Measurements from ENCODE around the gene PARP15. TPM values are rescaled to one million over a fixed set of nuclear protein-coding genes. Genes with fewer than 3 reads are reported as not detected.
"Not testable (repeated sequence)": the region's sequence is repeated elsewhere in the genome, so short reads cannot be mapped to it uniquely, and the experiment has no call there.

Gene PARP15
- total RNA-seq, 2 donors from 2014 or later: 49.6 to 72.9 TPM

GRCh38 chr3:122642935-122643334 lies 65.5 kb downstream of the PARP15 start:
- H3K27ac Mint-ChIP-seq: peak overlapping the region; percentile 84 to 87
- H3K4me3 Mint-ChIP-seq: peak overlapping the region; percentile 81
- no peak for DNase-seq (ENCODE audit: low spot score)
- H3K9me3 Mint-ChIP-seq: no peaks in the 10 kb centered on the region
- H3K4me1 Mint-ChIP-seq (ENCODE audit: low read depth in 2 of 2): peaks cover 45 to 46% of the 10 kb centered on the region in 2 donors
- ATAC-seq: peak; percentile 95 to 96
- H3K27me3 Mint-ChIP-seq: peaks cover 0 to 5% of the 10 kb centered on the region in 2 donors
- H3K36me3 Mint-ChIP-seq: peaks cover 11% of the 10 kb centered on the region

DNA sequence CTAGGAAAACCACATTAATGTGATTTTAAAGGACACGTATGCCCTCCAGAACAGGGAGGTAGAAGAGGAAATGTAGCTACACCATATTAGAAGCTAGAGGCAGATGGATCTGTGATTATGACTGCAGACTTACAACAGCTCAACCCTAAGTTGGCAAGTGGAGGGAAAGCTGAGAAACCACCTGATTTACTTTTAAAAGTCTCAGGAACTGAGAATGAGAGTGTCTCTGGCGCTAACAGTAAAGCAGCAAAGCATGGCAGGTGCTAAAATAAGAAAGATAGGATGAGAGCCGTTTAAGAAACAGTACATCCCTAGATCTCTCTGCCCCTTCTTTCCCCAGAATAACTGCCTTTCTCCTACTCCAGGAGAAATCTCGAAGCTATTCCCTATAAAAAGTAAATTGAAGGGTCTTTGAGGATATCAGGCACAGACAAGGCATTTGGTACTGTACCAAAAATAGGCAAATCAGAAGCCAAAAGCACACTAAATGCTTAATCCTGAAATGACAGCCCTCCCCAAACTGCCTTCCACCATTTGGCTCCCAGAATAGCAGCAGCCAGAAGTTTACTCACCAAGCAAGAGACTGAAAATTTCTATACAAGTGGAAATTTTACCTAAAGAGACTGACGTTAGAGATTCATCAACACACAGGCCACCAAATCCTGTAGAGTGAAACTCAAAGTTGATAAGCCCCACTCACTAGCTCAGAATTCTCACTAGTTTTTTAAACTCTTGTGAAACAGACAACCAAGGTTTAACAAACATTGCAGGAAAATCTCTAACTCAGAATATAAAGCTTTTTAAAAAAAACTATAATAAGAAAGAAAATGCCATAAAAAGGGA lies 68.9 kb downstream of the PARP15 start:
- Mint-ChIP-seq H3K9me3 (no peaks in the 10 kb centered on the region), H3K4me3 (peak overlapping the region; percentile 9)

DNA sequence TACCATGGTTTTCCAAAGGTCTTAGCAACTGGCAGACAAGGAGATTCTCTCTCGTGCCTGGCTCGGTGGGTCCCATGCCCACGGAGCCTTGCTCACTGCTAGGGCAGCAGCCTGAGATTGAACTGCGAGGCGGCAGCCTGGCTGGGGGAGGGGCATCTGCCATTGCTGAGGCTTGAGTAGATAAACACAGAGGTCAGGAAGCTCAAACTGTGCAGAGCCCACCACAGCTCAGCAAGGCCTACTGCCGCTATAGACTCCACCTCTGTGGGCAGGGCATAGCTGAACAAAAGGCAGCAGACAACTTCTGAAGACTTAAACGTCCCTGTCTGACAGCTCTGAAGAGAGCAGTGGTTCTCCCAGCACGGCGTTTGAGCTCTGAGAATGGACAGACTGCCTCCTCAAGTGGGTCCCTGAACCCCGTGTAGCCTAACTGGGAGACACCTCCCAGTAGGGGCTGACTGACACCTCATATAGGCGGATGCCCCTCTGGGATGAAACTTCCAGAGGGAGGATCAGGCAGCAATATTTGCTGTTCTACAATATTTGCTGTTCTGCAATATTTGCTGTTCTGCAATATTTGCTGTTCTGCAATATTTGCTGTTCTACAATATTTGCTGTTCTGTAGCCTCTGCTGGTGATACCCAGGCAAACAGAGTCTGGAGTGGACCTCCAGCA lies 73.9 kb downstream of the PARP15 start:
- DNase-seq (ENCODE audit: low spot score); H3K36me3 Mint-ChIP-seq; H3K9me3 Mint-ChIP-seq; H3K4me1 Mint-ChIP-seq (ENCODE audit: low read depth in 2 of 2); ATAC-seq; H3K27ac Mint-ChIP-seq; H3K4me3 Mint-ChIP-seq: not testable (repeated sequence)
- H3K27me3 Mint-ChIP-seq: peaks cover 0 to 21% of the 10 kb centered on the region in 2 donors

More for the DNA sequence above, 68.9 kb downstream of the PARP15 start:
- no peak for ATAC-seq
- Mint-ChIP-seq H3K27me3 (peaks cover 0 to 13% of the 10 kb centered on the region in 2 donors), H3K4me1 (ENCODE audit: low read depth in 2 of 2) (peaks cover 33 to 35% of the 10 kb centered on the region in 2 donors), H3K27ac (peak overlapping the region; percentile 9 to 87), H3K36me3 (peaks cover 6% of the 10 kb centered on the region)
- DNase-seq (ENCODE audit: low spot score): no peak

DNA sequence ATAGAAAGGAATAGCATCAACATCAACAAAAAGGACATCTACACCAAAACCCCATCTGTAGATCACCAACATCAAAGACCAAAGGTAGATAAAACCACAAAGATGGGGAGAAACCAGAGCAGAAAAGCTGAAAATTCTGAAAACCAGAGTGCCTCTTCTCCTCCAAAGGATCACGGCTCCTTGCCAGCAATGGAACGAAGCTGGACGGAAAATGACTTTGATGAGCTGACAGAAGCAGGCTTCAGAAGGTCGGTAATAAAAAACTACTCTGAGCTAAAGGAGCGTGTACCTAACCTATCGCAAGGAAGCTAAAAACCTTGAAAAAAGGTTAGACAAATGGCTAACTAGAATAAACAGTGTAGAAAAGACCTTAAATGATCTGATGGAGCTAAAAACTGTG lies 74.5 kb downstream of the PARP15 start:
- H3K9me3 Mint-ChIP-seq; H3K27ac Mint-ChIP-seq; DNase-seq (ENCODE audit: low spot score); H3K4me3 Mint-ChIP-seq; H3K36me3 Mint-ChIP-seq; H3K4me1 Mint-ChIP-seq (ENCODE audit: low read depth in 2 of 2); ATAC-seq: not testable (repeated sequence)
- H3K27me3 Mint-ChIP-seq: peaks cover 0 to 18% of the 10 kb centered on the region in 2 donors

GRCh38 chr3:122658336-122658735 lies 80.9 kb downstream of the PARP15 start:
- DNase-seq (ENCODE audit: low spot score); ATAC-seq; H3K4me3 Mint-ChIP-seq; H3K36me3 Mint-ChIP-seq; H3K27ac Mint-ChIP-seq; H3K9me3 Mint-ChIP-seq: not testable (repeated sequence)
- H3K4me1 Mint-ChIP-seq (ENCODE audit: low read depth in 2 of 2): peaks cover 13 to 20% of the 10 kb centered on the region in 2 donors
- H3K27me3 Mint-ChIP-seq: peaks cover 16 to 36% of the 10 kb centered on the region in 2 donors

DNA sequence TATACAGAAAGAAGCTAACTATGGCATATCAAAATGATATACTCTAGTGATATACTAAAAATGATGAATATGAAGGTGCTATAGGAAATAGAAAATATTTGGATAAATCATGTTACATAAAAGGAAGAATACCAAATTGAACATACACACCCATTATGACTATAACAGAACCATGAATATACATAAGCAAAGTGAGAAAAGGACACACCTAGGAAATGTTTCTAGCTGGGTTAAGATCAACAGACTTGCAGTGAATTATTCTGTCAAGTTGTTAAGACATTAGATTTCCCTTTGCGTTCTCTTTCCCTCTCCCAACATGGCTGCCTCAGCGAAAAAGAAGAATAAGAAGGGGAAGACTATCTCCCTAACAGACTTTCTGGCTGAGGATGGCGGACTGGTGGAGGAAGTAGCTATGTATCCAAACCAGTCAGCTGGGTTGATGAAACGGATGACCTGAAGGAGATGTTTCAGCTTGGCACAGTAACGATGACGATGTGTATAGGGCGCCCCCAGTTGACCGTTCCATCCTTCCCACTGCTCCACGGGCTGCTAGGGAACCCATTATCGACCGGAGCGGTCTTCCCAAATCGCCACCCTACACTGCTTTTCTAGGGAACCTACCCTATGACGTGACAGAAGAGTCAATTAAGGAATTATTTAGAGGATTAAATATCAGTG lies 83.0 kb downstream of the PARP15 start:
- H3K36me3 Mint-ChIP-seq: peaks cover 7% of the 10 kb centered on the region
- H3K4me1 Mint-ChIP-seq (ENCODE audit: low read depth in 2 of 2): peaks cover 13 to 20% of the 10 kb centered on the region in 2 donors
- H3K4me3 Mint-ChIP-seq: peak overlapping the region; percentile 59
- no peak for ATAC-seq
- H3K9me3 Mint-ChIP-seq: no peaks in the 10 kb centered on the region
- DNase-seq (ENCODE audit: low spot score): no peak
- peaks cover 12 to 36% of the 10 kb centered on the region in 2 donors for H3K27me3 Mint-ChIP-seq
- H3K27ac Mint-ChIP-seq: peak overlapping the region; percentile 21 to 71

GRCh38 chr3:122661633-122662032 lies 84.2 kb downstream of the PARP15 start:
- ATAC-seq: peak in 1 of 2 donors; percentile 86
- peak overlapping the region; percentile 59 for H3K4me3 Mint-ChIP-seq

GRCh38 chr3:122662505-122662904 lies 85.1 kb downstream of the PARP15 start:
- no peaks in the 10 kb centered on the region for H3K9me3 Mint-ChIP-seq
- ATAC-seq (no peak), DNase-seq (ENCODE audit: low spot score) (no peak)
- H3K36me3 Mint-ChIP-seq: peaks cover 7% of the 10 kb centered on the region
- H3K4me3 Mint-ChIP-seq: no peak overlapping the region
- no peak overlapping the region for H3K27ac Mint-ChIP-seq
- H3K27me3 Mint-ChIP-seq: peaks cover 12 to 45% of the 10 kb centered on the region in 2 donors
- peaks cover 13 to 20% of the 10 kb centered on the region in 2 donors for H3K4me1 Mint-ChIP-seq (ENCODE audit: low read depth in 2 of 2)

More at GRCh38 chr3:122661633-122662032, 84.2 kb downstream of the PARP15 start:
- Mint-ChIP-seq H3K27ac (peak overlapping the region; percentile 21 to 71), H3K4me1 (ENCODE audit: low read depth in 2 of 2) (peaks cover 13 to 20% of the 10 kb centered on the region in 2 donors), H3K36me3 (peaks cover 7% of the 10 kb centered on the region), H3K27me3 (peaks cover 12 to 45% of the 10 kb centered on the region in 2 donors), H3K9me3 (no peaks in the 10 kb centered on the region)
- no peak for DNase-seq (ENCODE audit: low spot score)

GRCh38 chr3:122665226-122665786 lies 87.9 kb downstream of the PARP15 start:
- H3K27me3 Mint-ChIP-seq: peaks cover 9 to 34% of the 10 kb centered on the region in 2 donors
- ATAC-seq (no peak), DNase-seq (ENCODE audit: low spot score) (no peak)
- no peaks in the 10 kb centered on the region for H3K9me3 Mint-ChIP-seq
- H3K4me1 Mint-ChIP-seq (ENCODE audit: low read depth in 2 of 2): peaks cover 13 to 28% of the 10 kb centered on the region in 2 donors
- no peak overlapping the region for H3K27ac Mint-ChIP-seq
- H3K36me3 Mint-ChIP-seq: peaks cover 12% of the 10 kb centered on the region
- H3K4me3 Mint-ChIP-seq: no peak overlapping the region

- no peak for ATAC-seq
- Mint-ChIP-seq H3K36me3 (peaks cover 7% of the 10 kb centered on the region), H3K27me3 (peaks cover 8 to 28% of the 10 kb centered on the region in 2 donors), H3K27ac (no peak overlapping the region), H3K4me1 (ENCODE audit: low read depth in 2 of 2) (peaks cover 8 to 22% of the 10 kb centered on the region in 2 donors), H3K4me3 (no peak overlapping the region), H3K9me3 (no peaks in the 10 kb centered on the region)
- DNase-seq (ENCODE audit: low spot score): no peak
These were observed 88.4 kb downstream of the PARP15 start for GRCh38 chr3:122665881-122666280.

DNA sequence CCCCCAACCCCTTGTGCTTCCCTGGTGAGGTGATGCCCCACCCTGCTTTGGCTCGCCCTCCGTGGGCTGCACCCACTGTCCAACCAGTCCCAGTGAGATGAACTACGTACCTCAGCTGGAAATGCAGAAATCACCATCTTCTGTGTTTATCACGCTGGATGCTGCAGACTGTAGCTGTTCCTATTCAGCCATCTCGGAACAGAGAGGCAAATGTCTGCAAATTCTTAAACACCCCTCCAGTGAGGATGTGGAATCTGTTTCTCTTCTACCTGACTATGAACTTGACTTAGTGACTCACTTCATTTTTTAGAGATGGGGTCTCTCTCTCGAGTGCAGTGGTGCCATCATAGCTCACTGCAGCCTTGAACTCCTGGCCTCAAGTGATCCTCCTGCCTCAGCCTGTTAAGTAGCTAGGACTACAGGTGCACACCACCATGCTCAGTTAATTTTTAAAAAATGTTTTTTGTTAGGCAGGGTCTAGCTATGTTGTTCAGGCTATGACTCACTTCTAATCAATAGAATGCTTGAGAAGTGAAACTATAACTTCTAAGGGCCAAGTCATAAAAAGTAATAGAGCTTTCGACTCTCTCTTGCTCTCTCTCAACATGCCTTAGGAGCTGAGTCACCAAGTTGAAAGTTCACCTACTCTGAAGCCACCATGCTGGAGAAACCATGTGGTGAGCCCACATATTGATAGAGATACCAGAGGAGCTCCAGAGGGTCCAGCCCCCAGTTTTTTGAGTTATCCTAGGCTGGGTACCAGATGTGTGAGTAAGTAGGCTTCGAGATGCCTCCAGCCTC lies 91.7 kb downstream of the PARP15 start:
- Mint-ChIP-seq H3K4me1 (ENCODE audit: low read depth in 2 of 2) (peaks cover under 1 to 11% of the 10 kb centered on the region in 2 donors), H3K36me3 (peaks cover 5% of the 10 kb centered on the region), H3K27ac (peak overlapping the region in 1 of 2 donors; percentile 53), H3K9me3 (no peaks in the 10 kb centered on the region), H3K4me3 (no peak overlapping the region), H3K27me3 (peaks cover 2 to 9% of the 10 kb centered on the region in 2 donors)
- no peak for DNase-seq (ENCODE audit: low spot score)
- peak; percentile 40 to 94 for ATAC-seq

DNA sequence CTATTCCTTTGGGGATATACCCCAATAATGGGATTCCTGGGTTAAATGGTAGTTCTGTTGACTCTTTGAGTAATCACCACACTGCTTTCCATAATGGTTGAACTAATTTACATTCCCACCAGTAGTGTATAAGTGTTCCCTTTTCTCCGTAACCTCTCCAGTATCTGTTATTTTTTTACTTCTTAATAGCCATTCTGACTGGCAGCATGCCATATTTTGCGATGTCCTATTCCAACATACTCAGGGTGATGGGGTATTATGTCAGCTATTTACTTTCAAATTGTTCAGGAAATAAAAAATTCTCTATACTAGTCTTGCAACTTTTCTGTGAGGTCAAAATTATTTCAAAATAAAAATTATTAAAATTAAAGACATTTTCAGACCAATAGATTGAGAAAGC lies 94.1 kb downstream of the PARP15 start:
- Mint-ChIP-seq H3K27me3 (peaks cover under 1 to 2% of the 10 kb centered on the region in 2 donors), H3K9me3 (no peaks in the 10 kb centered on the region), H3K27ac (no peak overlapping the region), H3K4me3 (no peak overlapping the region), H3K36me3 (peaks cover 5% of the 10 kb centered on the region), H3K4me1 (ENCODE audit: low read depth in 2 of 2) (peaks cover 4 to 14% of the 10 kb centered on the region in 2 donors)
- ATAC-seq (no peak), DNase-seq (ENCODE audit: low spot score) (no peak)

All from natural killer cell treated with Interleukin-12 subunit alpha and Interleukin-12 subunit beta and Interleukin-15 and Interleukin-18, amount 100 ng/mL, for 72 hours (primary cell).